Osteocyte (in vitro differentiated cells): Measurements from ENCODE around the gene ERGIC3. TPM values are rescaled to one million over a fixed set of nuclear protein-coding genes. Genes with fewer than 3 reads are reported as not detected.

Source experiments
- DNase-seq: peaks from one replicate; pipeline ENCODE4 v3.0.0; 2021; ENCODE audit warnings: mixed read lengths; ENCODE audit not compliant: unreplicated experiment; ENCODE audit errors: extremely low spot score
- H3K27ac Mint-ChIP-seq: one replicate; pipeline ENCODE4 v1.8.0; 2021; ENCODE audit warnings: mild to moderate bottlenecking, mixed read lengths; ENCODE audit not compliant: unreplicated experiment
- H3K27me3 Mint-ChIP-seq: one replicate; pipeline ENCODE4 v1.8.0; 2021; ENCODE audit warnings: mixed read lengths; ENCODE audit not compliant: unreplicated experiment
- H3K36me3 Mint-ChIP-seq: one replicate; pipeline ENCODE4 v1.8.0; 2021; ENCODE audit warnings: mixed read lengths; ENCODE audit not compliant: unreplicated experiment
- H3K4me1 Mint-ChIP-seq: one replicate; pipeline ENCODE4 v1.8.0; 2021; ENCODE audit warnings: mixed read lengths; ENCODE audit not compliant: unreplicated experiment
- H3K4me3 Mint-ChIP-seq: one replicate; pipeline ENCODE4 v1.8.0; 2021; ENCODE audit warnings: mild to moderate bottlenecking, moderate library complexity, mixed read lengths; ENCODE audit not compliant: unreplicated experiment
- H3K9me3 Mint-ChIP-seq: one replicate; pipeline ENCODE4 v1.8.0; 2021; ENCODE audit warnings: mixed read lengths; ENCODE audit not compliant: unreplicated experiment
- CTCF ChIP-seq: fragments of 200-600 bp; sonication (generic); IDR thresholded peaks from 2 replicates; pipeline ENCODE4 v1.5.0; 2021; ENCODE audit warnings: antibody characterized with exemption, mild to moderate bottlenecking, moderate library complexity
- total RNA-seq: library from RNA; stranded (reverse); gene quantifications from 2 replicates; pipeline ENCODE4 v1.2.1, GENCODE V29; 2021

Gene ERGIC3
- total RNA-seq, 1 donor from 2014 or later: 313 TPM

GRCh38 chr20:35576816-35577215 is 34.9 kb downstream of the ERGIC3 start:
- Mint-ChIP-seq H3K27ac (no peak overlapping the region), H3K27me3 (peaks cover 9% of the 10 kb centered on the region), H3K9me3 (peaks cover 16% of the 10 kb centered on the region), H3K4me3 (no peak overlapping the region), H3K4me1 (no peaks in the 10 kb centered on the region), H3K36me3 (peaks cover 3% of the 10 kb centered on the region)
- no peak for DNase-seq
- no peak for TF ChIP-seq CTCF

GRCh38 chr20:35578469-35578868 is 36.6 kb downstream of the ERGIC3 start:
- TF ChIP-seq CTCF: no peak
- H3K27me3 Mint-ChIP-seq: peaks cover 9% of the 10 kb centered on the region
- H3K27ac Mint-ChIP-seq: no peak overlapping the region
- no peak overlapping the region for H3K4me3 Mint-ChIP-seq
- peaks cover 11% of the 10 kb centered on the region for H3K9me3 Mint-ChIP-seq
- peaks cover 3% of the 10 kb centered on the region for H3K36me3 Mint-ChIP-seq
- DNase-seq: no peak
- no peaks in the 10 kb centered on the region for H3K4me1 Mint-ChIP-seq

- TF ChIP-seq CTCF: no peak
- DNase-seq: no peak
- peaks cover 7% of the 10 kb centered on the region for H3K9me3 Mint-ChIP-seq
These were observed 37.3 kb downstream of the ERGIC3 start for GRCh38 chr20:35579196-35579595.

GRCh38 chr20:35582131-35582530 is 40.3 kb downstream of the ERGIC3 start:
- Mint-ChIP-seq H3K9me3 (peaks cover 4% of the 10 kb centered on the region), H3K4me1 (no peaks in the 10 kb centered on the region), H3K27me3 (no peaks in the 10 kb centered on the region), H3K4me3 (no peak overlapping the region), H3K27ac (no peak overlapping the region), H3K36me3 (no peaks in the 10 kb centered on the region)
- DNase-seq: no peak
- TF ChIP-seq CTCF: no peak

More at GRCh38 chr20:35579196-35579595, 37.3 kb downstream of the ERGIC3 start:
- Mint-ChIP-seq H3K4me3 (no peak overlapping the region), H3K27me3 (peaks cover 9% of the 10 kb centered on the region), H3K36me3 (no peaks in the 10 kb centered on the region), H3K27ac (no peak overlapping the region), H3K4me1 (no peaks in the 10 kb centered on the region)

- Mint-ChIP-seq H3K27me3 (no peaks in the 10 kb centered on the region), H3K27ac (no peak overlapping the region), H3K9me3 (peaks cover 4% of the 10 kb centered on the region), H3K4me1 (no peaks in the 10 kb centered on the region), H3K4me3 (no peak overlapping the region), H3K36me3 (no peaks in the 10 kb centered on the region)
- no peak for TF ChIP-seq CTCF
- DNase-seq: no peak
These were observed 41.0 kb downstream of the ERGIC3 start for GRCh38 chr20:35582741-35583404.
